ENCODE measurements around the gene SCUBE3. TPM values are rescaled to one million over a fixed set of nuclear protein-coding genes. Genes with fewer than 3 reads are reported as not detected.

SCUBE3 gene
- total and polyA plus RNA-seq, 2 donors (not counting 1 experiment from before 2014, with no cell fraction given), result not detected

- no peak overlapping the region for H3K9ac ChIP-seq (ENCODE audit: low read length)
- H3K27ac ChIP-seq (ENCODE audit: low read length in 2 of 2), result no peak overlapping the region
- Mint-ChIP-seq H3K4me1 (no peaks in the 10 kb centered on the region), H3K27ac (no peak overlapping the region), H3K4me3 (no peak overlapping the region), H3K27me3 (peaks cover 29% of the 10 kb centered on the region), H3K9me3 (ENCODE audit: insufficient read depth) (no peaks in the 10 kb centered on the region)
- H3K9me3 ChIP-seq (ENCODE audit: control extremely low read depth in 1 of 3, control insufficient read depth in 2 of 3, insufficient read depth in 1 of 3, low read length in 2 of 3), result no peaks in the 10 kb centered on the region
- 74% methylated on average over 5 of the region's 5 CpGs for WGBS (ENCODE audit: insufficient coverage)
- CTCF ChIA-PET, result no interaction called here
- intact Hi-C loops (cut with micrococcal nuclease), result no loop called here
- no peak overlapping the region for H3K4me3 ChIP-seq (ENCODE audit: control extremely low read depth in 1 of 5, extremely low read depth in 1 of 5, insufficient read depth in 1 of 5, low read depth in 2 of 5, low read length in 4 of 5)
- POLR2A ChIA-PET, result no interaction called here
- H3K27me3 ChIP-seq (replicated peaks in 1 of 4; ENCODE audit: control extremely low read depth in 1 of 4, control insufficient read depth in 3 of 4, insufficient read depth in 4 of 4, low read length in 3 of 4), result peaks cover 0 to 6% (median 1%) of the 10 kb centered on the region in 4 experiments
- H3K4me2 ChIP-seq (replicated peaks; ENCODE audit: low read depth, low read length, poor library complexity, severe bottlenecking), result no peak overlapping the region
- TF ChIP-seq CTCF (IDR thresholded peaks at IDR 0.05) (no peak), EZH2 (IDR thresholded peaks at IDR 0.05; ENCODE audit: borderline replicate concordance, insufficient read depth, low read depth, low read length, poor library complexity, severe bottlenecking) (no peak)
- no peak for DNase-seq
- H3K79me2 ChIP-seq (ENCODE audit: control insufficient read depth, insufficient read depth, low read length), result no peaks in the 10 kb centered on the region
- ATAC-seq (ENCODE audit: low read depth), result no peak
- no peaks in the 10 kb centered on the region for H4K20me1 ChIP-seq (ENCODE audit: control insufficient read depth, insufficient read depth, low read length, poor library complexity, severe bottlenecking)
- H2AFZ ChIP-seq (ENCODE audit: insufficient read depth, low read depth, low read length, poor library complexity, severe bottlenecking), result no peak overlapping the region
- H3K4me1 ChIP-seq (ENCODE audit: control insufficient read depth in 2 of 2, insufficient read depth in 2 of 2, low read length in 2 of 2), result no peaks in the 10 kb centered on the region
- H3K36me3 ChIP-seq (replicated peaks in 1 of 2; ENCODE audit: control extremely low read depth in 1 of 2, control insufficient read depth in 1 of 2, extremely low read depth in 1 of 2, insufficient read depth in 2 of 2, low read length in 1 of 2), result no peaks in the 10 kb centered on the region
These were observed 47.2 kb upstream of the SCUBE3 start for GRCh38 chr6:35166520-35166919.

- no peak overlapping the region for H3K27ac ChIP-seq (ENCODE audit: low read length in 2 of 2)
- H3K9me3 Mint-ChIP-seq (ENCODE audit: insufficient read depth), result no peaks in the 10 kb centered on the region
These were observed 46.3 kb upstream of the SCUBE3 start for GRCh38 chr6:35167505-35167904.

More at GRCh38 chr6:35167505-35167904, 46.3 kb upstream of the SCUBE3 start:
- peaks cover 0 to 2% (median 0%) of the 10 kb centered on the region in 4 experiments for H3K27me3 ChIP-seq (replicated peaks in 1 of 4; ENCODE audit: control extremely low read depth in 1 of 4, control insufficient read depth in 3 of 4, insufficient read depth in 4 of 4, low read length in 3 of 4)
- intact Hi-C loops (cut with micrococcal nuclease), result no loop called here
- ChIA-PET POLR2A (no interaction called here), CTCF (interaction anchor here (0.6 kb wide), 1 partner anchor 873 kb away, joined by 3 read pairs; no protein-coding TSS in a partner anchor)
- H3K79me2 ChIP-seq (ENCODE audit: control insufficient read depth, insufficient read depth, low read length), result no peaks in the 10 kb centered on the region
- H4K20me1 ChIP-seq (ENCODE audit: control insufficient read depth, insufficient read depth, low read length, poor library complexity, severe bottlenecking), result no peaks in the 10 kb centered on the region
- no peak overlapping the region for H2AFZ ChIP-seq (ENCODE audit: insufficient read depth, low read depth, low read length, poor library complexity, severe bottlenecking)
- ATAC-seq (ENCODE audit: low read depth) (no peak), DNase-seq (no peak)
- no peak overlapping the region for H3K27ac Mint-ChIP-seq
- H3K9me3 ChIP-seq (ENCODE audit: control extremely low read depth in 1 of 3, control insufficient read depth in 2 of 3, insufficient read depth in 1 of 3, low read length in 2 of 3), result no peaks in the 10 kb centered on the region
- no peaks in the 10 kb centered on the region for H3K4me1 ChIP-seq (ENCODE audit: control insufficient read depth in 2 of 2, insufficient read depth in 2 of 2, low read length in 2 of 2)
- H3K9ac ChIP-seq (ENCODE audit: low read length), result no peak overlapping the region
- H3K4me3 Mint-ChIP-seq, result no peak overlapping the region
- H3K4me2 ChIP-seq (replicated peaks; ENCODE audit: low read depth, low read length, poor library complexity, severe bottlenecking), result no peak overlapping the region
- H3K27me3 Mint-ChIP-seq, result peaks cover 32% of the 10 kb centered on the region
- H3K4me1 Mint-ChIP-seq, result no peaks in the 10 kb centered on the region
- no peak overlapping the region for H3K4me3 ChIP-seq (ENCODE audit: control extremely low read depth in 1 of 5, extremely low read depth in 1 of 5, insufficient read depth in 1 of 5, low read depth in 2 of 5, low read length in 4 of 5)
- TF ChIP-seq CTCF (IDR thresholded peaks at IDR 0.05) (no peak), EZH2 (IDR thresholded peaks at IDR 0.05; ENCODE audit: borderline replicate concordance, insufficient read depth, low read depth, low read length, poor library complexity, severe bottlenecking) (no peak)
- H3K36me3 ChIP-seq (replicated peaks in 1 of 2; ENCODE audit: control extremely low read depth in 1 of 2, control insufficient read depth in 1 of 2, extremely low read depth in 1 of 2, insufficient read depth in 2 of 2, low read length in 1 of 2), result no peaks in the 10 kb centered on the region

Data from B cell (primary cell).